NCI-H345 treated with DMSO at 0.1 percent for 48 hours (cell line): ENCODE results near the gene SLC41A3.
"Not testable (repeated sequence)": the region's sequence is repeated elsewhere in the genome, so short reads cannot be mapped to it uniquely, and the experiment has no call there.

Experiments
- DNase-seq: peaks from one replicate; lab custom pipeline; 2025; ENCODE audit not compliant: unreplicated experiment; lab: John Stamatoyannopoulos, UW

The SLC41A3 gene

GRCh38 chr3:126107203-126107939, 23.4 kb upstream of the SLC41A3 start:
- no peak for DNase-seq

DNA sequence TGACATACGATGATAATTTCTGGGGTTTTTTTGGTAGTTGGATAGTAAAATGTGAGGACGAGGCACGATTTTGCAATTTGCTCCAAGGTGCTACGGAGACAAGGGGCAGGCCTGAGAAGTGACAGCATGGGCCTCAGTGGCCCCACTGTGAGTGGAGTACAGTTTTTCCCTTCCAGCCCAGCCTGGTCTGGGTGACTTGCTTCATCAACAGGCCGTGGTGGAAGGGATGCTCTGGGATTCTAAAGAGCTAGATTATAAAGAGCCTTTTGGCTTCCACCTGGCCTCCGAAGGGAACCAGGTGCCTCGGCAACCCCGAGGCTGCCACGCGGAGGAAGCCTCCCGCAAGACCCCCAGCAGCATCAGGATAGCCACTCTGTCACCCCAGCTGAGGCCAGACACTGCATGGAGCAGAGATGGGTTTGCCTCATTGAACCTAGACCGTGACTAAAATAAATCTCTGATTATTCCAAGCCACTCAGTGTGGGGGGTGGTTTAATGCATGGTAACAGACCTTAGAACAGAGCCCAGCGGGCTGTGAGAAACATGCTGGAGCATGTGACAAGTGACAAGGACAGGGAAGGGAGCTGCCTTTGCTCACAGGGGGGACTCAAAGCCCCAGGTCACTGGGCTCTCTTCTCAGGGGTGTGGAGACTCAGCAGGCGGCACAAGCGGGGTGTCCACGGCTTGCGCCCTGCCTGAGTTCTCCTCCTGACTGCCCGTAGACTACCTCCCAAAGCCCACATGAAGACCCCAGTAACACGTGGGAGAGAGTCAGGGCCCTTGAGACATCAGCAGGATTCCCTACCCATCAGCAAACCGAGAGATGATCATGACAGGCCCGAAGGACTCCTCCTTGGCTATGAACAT, 22.6 kb upstream of the SLC41A3 start:
- no peak for DNase-seq

- DNase-seq = no peak
These were observed 21.8 kb upstream of the SLC41A3 start for GRCh38 chr3:126105691-126106187.

DNA sequence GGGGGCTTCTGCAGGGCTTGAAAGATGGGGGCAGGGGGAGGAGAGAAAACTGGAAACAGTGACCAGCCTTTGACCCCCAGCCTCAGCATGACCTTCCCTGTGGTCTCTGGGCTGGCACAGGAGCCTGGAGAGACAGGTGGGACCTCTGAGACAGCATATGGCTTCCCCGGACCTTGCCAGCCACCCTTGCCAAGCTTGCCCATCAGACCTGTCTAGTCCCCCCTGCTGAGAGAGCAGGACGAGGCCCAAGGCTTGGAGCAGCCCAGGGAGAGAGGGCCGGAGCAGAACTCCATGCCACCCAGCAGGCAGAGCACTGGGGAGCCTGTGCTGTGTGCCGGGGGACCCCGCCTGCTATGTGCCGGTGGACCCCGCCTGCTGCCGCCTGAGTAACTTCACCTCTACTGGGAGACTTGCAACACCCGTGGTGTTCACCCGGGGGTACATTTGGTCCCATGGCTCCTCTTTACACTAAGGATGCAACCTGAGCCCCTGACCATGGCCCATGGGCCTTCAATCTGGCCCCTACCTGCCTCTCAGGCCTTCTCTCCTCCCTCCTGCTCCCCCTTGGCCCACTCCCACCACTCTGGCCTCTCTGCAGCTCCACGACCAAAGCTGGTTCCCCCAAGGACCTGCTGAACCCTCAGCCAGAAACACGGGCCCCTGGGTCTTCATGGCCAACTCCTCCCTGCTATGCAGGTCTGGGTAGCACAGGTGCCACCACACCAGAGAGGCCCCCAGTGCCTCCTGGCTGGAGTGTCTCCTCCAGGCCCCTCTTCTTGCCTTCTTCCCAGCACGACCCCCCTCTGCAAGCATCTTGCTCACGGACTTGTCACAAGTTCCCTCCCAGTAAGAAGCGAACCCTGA, 21.1 kb upstream of the SLC41A3 start:
- DNase-seq = no peak

GRCh38 chr3:126104028-126104635, 20.2 kb upstream of the SLC41A3 start:
- no peak for DNase-seq

GRCh38 chr3:126103121-126104027, 19.4 kb upstream of the SLC41A3 start:
- DNase-seq = no peak

DNA sequence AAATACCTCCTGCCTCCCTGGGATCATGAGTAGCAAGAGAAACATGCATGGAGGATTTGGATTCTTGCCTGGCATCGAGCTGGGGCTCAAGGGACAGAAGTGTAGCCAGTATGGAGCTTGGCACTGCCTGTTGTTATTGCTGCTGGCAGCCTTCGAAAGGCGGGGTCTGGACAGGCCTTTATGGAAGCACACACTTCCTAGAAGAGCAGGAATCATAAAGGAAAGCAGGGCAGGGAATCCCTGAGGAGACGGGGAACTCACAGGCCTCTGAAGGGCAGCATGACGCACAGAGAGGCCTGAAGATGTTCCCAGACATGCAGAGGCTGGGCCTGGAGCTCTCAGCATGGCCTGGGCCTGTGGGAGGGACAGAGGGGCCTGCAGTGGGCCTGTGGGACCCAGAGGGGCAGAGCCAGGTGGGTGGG, 18.6 kb upstream of the SLC41A3 start:
- DNase-seq = no peak

GRCh38 chr3:126102011-126102410, 18.1 kb upstream of the SLC41A3 start:
- DNase-seq = no peak

DNA sequence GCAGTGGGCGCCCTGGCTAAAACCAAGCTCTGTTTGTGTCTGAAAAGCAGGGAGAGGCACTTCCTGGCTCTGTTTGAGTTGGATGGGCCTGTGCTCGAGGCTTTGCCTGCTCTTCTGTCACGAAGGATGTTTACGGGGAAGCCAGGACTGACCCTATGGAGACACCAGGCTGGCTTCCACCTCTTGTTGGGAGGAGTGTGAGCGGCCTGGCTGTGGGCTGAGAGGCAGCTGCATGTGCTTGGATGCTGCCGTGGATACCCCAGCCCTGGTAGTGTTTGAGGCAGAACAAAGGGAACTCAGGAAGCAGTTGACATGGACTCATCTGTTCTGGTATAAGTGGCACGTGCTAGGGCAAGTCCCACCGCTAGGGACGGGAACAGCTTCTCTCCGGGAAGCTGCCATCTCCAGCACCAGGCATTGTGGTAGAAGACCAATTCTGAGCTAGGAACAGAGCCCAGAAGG, 17.6 kb upstream of the SLC41A3 start:
- no peak for DNase-seq

- no peak for DNase-seq
These were observed 16.8 kb upstream of the SLC41A3 start for GRCh38 chr3:126100634-126101301.

- no peak for DNase-seq
These were observed 16.3 kb upstream of the SLC41A3 start for GRCh38 chr3:126100269-126100633.

- no peak for DNase-seq
These were observed 14.5 kb upstream of the SLC41A3 start for GRCh38 chr3:126098391-126098858.

DNA sequence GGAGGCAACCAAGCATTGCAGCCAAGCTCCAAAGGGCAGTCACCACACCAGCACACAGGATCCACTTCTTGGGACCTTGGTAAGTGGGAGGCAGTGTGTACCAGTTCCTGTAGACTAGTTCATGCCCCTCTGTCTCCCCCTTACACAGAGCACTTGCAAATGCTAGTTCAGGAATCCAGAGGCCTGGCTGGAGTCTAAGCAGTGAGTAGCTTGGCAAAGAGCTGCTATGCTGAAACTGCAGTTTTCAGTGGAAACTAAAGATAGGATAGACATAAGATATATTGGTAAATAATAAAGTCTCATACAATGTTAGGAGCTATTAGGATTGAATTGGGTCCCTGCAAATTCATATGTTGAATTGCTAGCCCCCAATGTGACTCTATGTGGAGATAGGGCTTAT, 13.9 kb upstream of the SLC41A3 start:
- no peak for DNase-seq

GRCh38 chr3:126096274-126096673, 12.3 kb upstream of the SLC41A3 start:
- DNase-seq = not testable (repeated sequence)

DNA sequence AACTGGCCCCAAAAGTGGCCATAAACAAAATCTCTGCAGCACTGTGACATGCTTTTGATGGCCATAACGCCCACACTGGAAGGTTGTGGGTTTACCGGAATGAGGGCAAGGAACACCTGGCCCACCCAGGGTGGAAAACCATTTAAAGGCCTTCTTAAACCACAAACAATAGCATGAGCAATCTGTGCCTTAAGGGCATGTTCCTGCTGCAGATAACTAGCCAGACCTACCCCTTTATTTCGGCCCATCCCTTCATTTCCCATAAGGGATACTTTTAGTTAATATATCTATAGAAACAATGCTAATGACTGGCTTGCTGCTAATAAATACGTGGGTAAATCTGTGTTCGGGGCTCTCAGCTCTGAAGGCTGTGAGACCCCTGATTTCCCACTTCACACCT, 8.2 kb upstream of the SLC41A3 start:
- not testable (repeated sequence) for DNase-seq

DNA sequence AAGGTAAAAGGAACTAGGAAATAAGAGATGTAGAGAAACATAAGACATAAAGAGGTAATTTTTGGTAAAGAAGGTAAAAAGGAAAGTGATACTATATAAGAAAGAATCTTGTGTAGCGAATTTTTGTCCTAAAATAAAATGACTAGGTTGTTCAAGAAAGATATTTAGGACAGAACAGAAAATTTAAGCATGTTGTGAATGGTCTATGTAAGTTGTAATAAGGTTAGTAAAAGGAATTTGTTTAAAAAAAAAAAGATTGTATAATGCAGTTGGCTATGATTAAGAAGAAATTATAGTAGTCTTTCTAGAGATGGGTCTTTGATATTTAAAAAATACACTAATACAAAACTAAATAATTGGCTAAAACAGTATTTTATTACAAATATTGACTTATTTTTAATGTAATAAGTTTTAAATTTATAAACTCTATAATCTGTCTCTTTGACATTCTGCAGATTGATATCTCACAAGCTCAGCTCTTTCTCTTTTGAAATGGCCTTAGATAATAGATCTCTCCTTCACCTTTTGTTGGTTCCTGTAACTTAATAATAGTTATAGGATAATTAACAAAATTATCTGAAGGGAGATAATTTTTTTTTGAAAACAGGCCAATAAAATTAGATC, 3.7 kb upstream of the SLC41A3 start:
- DNase-seq = no peak

GRCh38 chr3:126085841-126086240, 1.9 kb upstream of the SLC41A3 start:
- no peak for DNase-seq

GRCh38 chr3:126085276-126085675, 1.4 kb upstream of the SLC41A3 start:
- no peak for DNase-seq
